ENCODE results near the gene VGLL3. TPM values are rescaled to one million over a fixed set of nuclear protein-coding genes. Genes with fewer than 3 reads are reported as not detected.

The VGLL3 gene
- total RNA-seq, 1 experiment from 2014 or later, result 12.2 TPM

DNA sequence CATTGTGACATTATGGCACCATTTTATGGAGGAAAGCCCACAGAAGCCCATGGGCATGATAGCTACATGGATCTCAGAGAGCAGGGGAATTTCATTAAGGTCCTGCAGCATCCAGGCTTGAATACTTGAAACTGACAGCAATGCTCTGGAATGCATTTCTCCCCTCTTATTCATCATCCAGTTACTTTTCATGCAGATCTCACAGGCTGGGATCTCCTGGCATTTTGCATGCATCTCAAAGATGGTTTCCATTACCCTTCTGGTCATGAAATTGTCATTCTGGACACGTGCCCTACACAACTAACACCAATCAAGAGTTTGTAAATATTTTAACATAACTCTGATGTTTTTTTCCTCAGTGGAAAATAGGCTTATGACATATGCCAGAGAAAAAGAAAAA lies 32.4 kb downstream of the VGLL3 start:
- no peak overlapping the region for H3K4me3 Mint-ChIP-seq (ENCODE audit: unreplicated experiment)
- CTCF ChIA-PET, result interaction anchor here (0.5 to 0.6 kb wide), 2 partner anchors 22 to 24 kb away, joined by 3 read pairs; no protein-coding TSS in a partner anchor

GRCh38 chr3:86954747-86955146 lies 36.2 kb downstream of the VGLL3 start:
- H3K4me1 Mint-ChIP-seq (ENCODE audit: insufficient read depth, unreplicated experiment), result peaks cover 52% of the 10 kb centered on the region

More for the DNA sequence above, 32.4 kb downstream of the VGLL3 start:
- peaks cover 48% of the 10 kb centered on the region for H3K36me3 Mint-ChIP-seq (ENCODE audit: insufficient read depth, unreplicated experiment)
- no peak for TF ChIP-seq CTCF (IDR thresholded peaks at IDR 0.05; ENCODE audit: unreplicated experiment)
- H3K27me3 Mint-ChIP-seq (ENCODE audit: insufficient read depth, unreplicated experiment), result no peaks in the 10 kb centered on the region
- H3K9me3 Mint-ChIP-seq (ENCODE audit: unreplicated experiment), result no peaks in the 10 kb centered on the region
- no peak overlapping the region for H3K27ac Mint-ChIP-seq (ENCODE audit: low read depth, unreplicated experiment)
- POLR2A ChIA-PET, result interaction anchor here (0.6 to 1.5 kb wide), 3 partner anchors 9 to 94 kb away, joined by 3 read pairs; partner anchors contain the start of gene VGLL3
- peaks cover 35% of the 10 kb centered on the region for H3K4me1 Mint-ChIP-seq (ENCODE audit: insufficient read depth, unreplicated experiment)
- no TSS peak for BruUV-seq (replicated peaks)
- DNase-seq (ENCODE audit: unreplicated experiment), result no peak
- intact Hi-C loops (cut with micrococcal nuclease), result no loop called here

GRCh38 chr3:86954226-86954625 lies 36.7 kb downstream of the VGLL3 start:
- Mint-ChIP-seq H3K27me3 (ENCODE audit: insufficient read depth, unreplicated experiment) (no peaks in the 10 kb centered on the region), H3K4me3 (ENCODE audit: unreplicated experiment) (no peak overlapping the region), H3K27ac (ENCODE audit: low read depth, unreplicated experiment) (no peak overlapping the region), H3K9me3 (ENCODE audit: unreplicated experiment) (no peaks in the 10 kb centered on the region), H3K4me1 (ENCODE audit: insufficient read depth, unreplicated experiment) (peaks cover 53% of the 10 kb centered on the region), H3K36me3 (ENCODE audit: insufficient read depth, unreplicated experiment) (peaks cover 40% of the 10 kb centered on the region)
- intact Hi-C loops (cut with micrococcal nuclease), result no loop called here
- POLR2A ChIA-PET, result interaction anchor here (0.9 to 1.6 kb wide), 6 partner anchors 13 to 36 kb away, joined by 3 to 6 read pairs (median 4); partner anchors contain the start of gene VGLL3
- CTCF ChIA-PET, result interaction anchor here (1.4 to 1.7 kb wide), 4 partner anchors 11 to 168 kb away, joined by 3 to 8 read pairs (median 6); no protein-coding TSS in a partner anchor
- no peak for TF ChIP-seq CTCF (IDR thresholded peaks at IDR 0.05; ENCODE audit: unreplicated experiment)
- BruUV-seq (replicated peaks), result no TSS peak
- peak; percentile 62 for DNase-seq (ENCODE audit: unreplicated experiment)

More at GRCh38 chr3:86954747-86955146, 36.2 kb downstream of the VGLL3 start:
- BruUV-seq (replicated peaks), result no TSS peak
- ChIA-PET POLR2A (interaction anchor here (0.9 to 1.6 kb wide), 6 partner anchors 12 to 36 kb away, joined by 3 to 6 read pairs (median 4); partner anchors contain the start of gene VGLL3), CTCF (interaction anchor here (0.6 to 1.7 kb wide), 6 partner anchors 10 to 333 kb away, joined by 3 to 8 read pairs (median 6); no protein-coding TSS in a partner anchor)
- no peak for TF ChIP-seq CTCF (IDR thresholded peaks at IDR 0.05; ENCODE audit: unreplicated experiment)
- intact Hi-C loops (cut with micrococcal nuclease), result no loop called here
- Mint-ChIP-seq H3K36me3 (ENCODE audit: insufficient read depth, unreplicated experiment) (peaks cover 37% of the 10 kb centered on the region), H3K4me3 (ENCODE audit: unreplicated experiment) (no peak overlapping the region), H3K27me3 (ENCODE audit: insufficient read depth, unreplicated experiment) (no peaks in the 10 kb centered on the region), H3K27ac (ENCODE audit: low read depth, unreplicated experiment) (no peak overlapping the region), H3K9me3 (ENCODE audit: unreplicated experiment) (no peaks in the 10 kb centered on the region)
- no peak for DNase-seq (ENCODE audit: unreplicated experiment)

DNA sequence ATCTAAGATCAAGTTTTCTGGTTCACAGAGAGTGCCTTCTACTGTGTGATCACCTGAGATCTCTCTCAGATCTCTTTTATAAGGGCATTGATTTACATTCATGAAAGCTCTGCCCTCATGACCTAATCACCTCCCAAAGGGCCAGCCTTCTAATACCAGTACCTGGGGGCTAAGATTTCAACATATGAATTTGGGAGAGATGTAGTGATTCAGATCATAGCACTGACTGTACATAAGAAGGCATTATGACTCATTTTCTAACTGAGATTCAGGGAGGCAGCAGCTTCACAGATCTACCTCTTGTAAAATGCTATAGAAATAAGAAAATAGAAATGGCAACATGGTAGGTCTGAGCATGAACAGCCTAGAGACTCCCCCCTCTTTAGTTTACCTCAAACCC lies 39.6 kb downstream of the VGLL3 start:
- BruUV-seq (replicated peaks), result no TSS peak

More for the DNA sequence above, 39.6 kb downstream of the VGLL3 start:
- Mint-ChIP-seq H3K27me3 (ENCODE audit: insufficient read depth, unreplicated experiment) (no peaks in the 10 kb centered on the region), H3K9me3 (ENCODE audit: unreplicated experiment) (no peaks in the 10 kb centered on the region), H3K4me1 (ENCODE audit: insufficient read depth, unreplicated experiment) (peaks cover 55% of the 10 kb centered on the region), H3K36me3 (ENCODE audit: insufficient read depth, unreplicated experiment) (peaks cover 52% of the 10 kb centered on the region), H3K4me3 (ENCODE audit: unreplicated experiment) (peak overlapping the region; percentile 19), H3K27ac (ENCODE audit: low read depth, unreplicated experiment) (peak overlapping the region; percentile 91)
- DNase-seq (ENCODE audit: unreplicated experiment), result peak; percentile 86
- no peak for TF ChIP-seq CTCF (IDR thresholded peaks at IDR 0.05; ENCODE audit: unreplicated experiment)
- CTCF ChIA-PET, result interaction anchor here (0.5 to 1.1 kb wide), 4 partner anchors 30 to 310 kb away, joined by 3 read pairs; no protein-coding TSS in a partner anchor
- POLR2A ChIA-PET, result interaction anchor here (0.8 to 2.5 kb wide), 13 partner anchors 12 to 276 kb away, joined by 3 to 27 read pairs (median 6); partner anchors contain the start of genes CHMP2B and VGLL3
- intact Hi-C loops (cut with micrococcal nuclease), result loop anchor here (2.0 kb wide), 2 partner anchors 21 to 39 kb away; partner anchors contain the start of gene VGLL3
